GM12891 (cell line): Measurements from ENCODE around the gene MYLK.

Source experiments
- POLR2A ChIP-seq: IDR thresholded peaks from 2 replicates; pipeline ENCODE4 v1.6.1; 2011; ENCODE audit warnings: low read depth, low read length, control low read depth
- POLR2AphosphoS5 ChIP-seq: IDR thresholded peaks from 2 replicates; pipeline ENCODE4 v1.6.1; 2011; ENCODE audit warnings: low read depth, low read length, control low read depth

DNA sequence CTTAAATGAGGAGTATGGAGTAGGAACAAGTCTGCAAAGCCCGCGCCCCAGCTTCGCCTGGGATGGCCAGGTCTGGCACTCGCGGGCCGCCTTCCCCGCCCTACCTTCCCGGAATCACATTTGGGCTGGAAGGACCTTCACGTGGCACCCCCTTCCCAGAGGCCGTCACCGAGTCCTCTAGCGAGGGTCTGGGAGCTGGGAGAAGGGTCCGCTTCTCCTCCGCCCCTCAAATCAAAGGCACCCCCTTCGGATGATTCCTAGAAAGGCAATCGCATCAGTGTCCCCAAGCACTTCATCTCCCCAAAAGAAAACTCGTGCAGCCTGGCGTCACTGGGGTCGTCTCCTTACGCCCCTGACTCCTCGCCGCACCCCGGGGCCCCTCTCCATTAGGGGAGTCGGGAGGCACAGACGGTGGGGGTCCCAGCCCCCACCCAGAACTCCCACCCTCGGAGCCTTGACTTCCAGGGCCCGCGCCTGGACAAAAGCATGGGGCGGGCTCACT is 380 bp downstream of the MYLK start:
- TF ChIP-seq POLR2AphosphoS5: no peak
- TF ChIP-seq POLR2A: no peak
